KMS-11 (cell line): ENCODE results near the gene PDXK.

Experiments used
- H2AFZ ChIP-seq: fragments of 200-600 bp; sonication (generic); 2 replicates; pipeline ENCODE4 v1.6.1; 2016; ENCODE audit warnings: antibody characterized with exemption, mixed run types, low read depth
- H3K27ac ChIP-seq: fragments of 200-600 bp; sonication (generic); 2 replicates; pipeline ENCODE4 v1.6.1; 2016; ENCODE audit warnings: mild to moderate bottlenecking, mixed run types
- H3K27me3 ChIP-seq: fragments of 200-600 bp; sonication (generic); 2 replicates; pipeline ENCODE4 v1.6.1; 2017; ENCODE audit warnings: mild to moderate bottlenecking, low read depth, mixed run types, moderate library complexity; ENCODE audit not compliant: insufficient read depth
- H3K36me3 ChIP-seq: fragments of 200-600 bp; sonication (generic); 2 replicates; pipeline ENCODE4 v1.6.1; 2017; ENCODE audit warnings: mild to moderate bottlenecking, mixed run types; ENCODE audit not compliant: insufficient read depth
- H3K4me1 ChIP-seq: fragments of 200-600 bp; sonication (generic); 2 replicates; pipeline ENCODE4 v1.6.1; 2016; ENCODE audit warnings: mild to moderate bottlenecking, low read depth, mixed run types; ENCODE audit not compliant: poor library complexity, severe bottlenecking
- H3K4me2 ChIP-seq: fragments of 200-600 bp; sonication (generic); 2 replicates; pipeline ENCODE4 v1.7.0; 2016; ENCODE audit warnings: mild to moderate bottlenecking, mixed run types
- H3K4me3 ChIP-seq: fragments of 200-600 bp; sonication (generic); IDR thresholded peaks from 2 replicates; pipeline ENCODE4 v1.6.1; 2017; ENCODE audit warnings: low read depth, low read length, mixed read lengths; ENCODE audit not compliant: insufficient read depth
- H3K79me2 ChIP-seq: fragments of 200-600 bp; sonication (generic); 2 replicates; pipeline ENCODE4 v1.6.1; 2016; ENCODE audit warnings: low read depth, mixed run types; ENCODE audit not compliant: insufficient read depth
- H3K9ac ChIP-seq: fragments of 200-600 bp; sonication (generic); 2 replicates; pipeline ENCODE4 v1.6.1; 2016; ENCODE audit warnings: mild to moderate bottlenecking, mixed run types
- H4K20me1 ChIP-seq: fragments of 200-600 bp; sonication (generic); 2 replicates; pipeline ENCODE4 v1.6.1; 2016; ENCODE audit warnings: mild to moderate bottlenecking, mixed run types; ENCODE audit not compliant: insufficient read depth
- TF ChIP-seq, protein P1 (sequence below): fragments of 200-600 bp; sonication (generic); conservative IDR thresholded peaks from 2 replicates; pipeline ENCODE4 v1.6.1; 2017; ENCODE audit warnings: low read depth, mild to moderate bottlenecking, antibody characterized with exemption, low read length, moderate library complexity, mixed read lengths

Gene PDXK

DNA sequence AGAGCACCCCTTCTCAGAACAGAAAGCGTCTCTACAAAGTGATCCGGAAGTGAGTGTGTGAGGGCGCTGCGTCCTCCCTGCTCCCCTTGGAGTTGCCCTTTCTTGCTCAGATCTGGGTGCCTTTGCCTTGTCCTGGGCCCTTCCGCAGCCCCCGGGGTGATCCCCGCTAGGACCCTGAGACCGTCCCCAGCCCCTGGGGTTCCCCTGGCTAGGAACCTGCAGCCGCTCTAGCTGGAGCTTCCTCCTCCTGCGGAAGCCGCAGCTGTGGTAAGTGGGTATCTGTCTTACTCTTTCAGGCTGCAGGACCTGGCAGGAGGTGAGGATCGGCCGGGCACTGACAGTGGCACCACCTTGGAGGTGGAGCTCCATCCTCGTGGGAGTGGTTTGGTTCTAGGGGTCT, 81.6 kb downstream of the PDXK start:
- H3K4me1 ChIP-seq = peaks cover 8% of the 10 kb centered on the region
- H3K4me2 ChIP-seq = no peak overlapping the region
- no peaks in the 10 kb centered on the region for H3K27me3 ChIP-seq
- no peak overlapping the region for H2AFZ ChIP-seq
- TF ChIP-seq, protein P1, sequence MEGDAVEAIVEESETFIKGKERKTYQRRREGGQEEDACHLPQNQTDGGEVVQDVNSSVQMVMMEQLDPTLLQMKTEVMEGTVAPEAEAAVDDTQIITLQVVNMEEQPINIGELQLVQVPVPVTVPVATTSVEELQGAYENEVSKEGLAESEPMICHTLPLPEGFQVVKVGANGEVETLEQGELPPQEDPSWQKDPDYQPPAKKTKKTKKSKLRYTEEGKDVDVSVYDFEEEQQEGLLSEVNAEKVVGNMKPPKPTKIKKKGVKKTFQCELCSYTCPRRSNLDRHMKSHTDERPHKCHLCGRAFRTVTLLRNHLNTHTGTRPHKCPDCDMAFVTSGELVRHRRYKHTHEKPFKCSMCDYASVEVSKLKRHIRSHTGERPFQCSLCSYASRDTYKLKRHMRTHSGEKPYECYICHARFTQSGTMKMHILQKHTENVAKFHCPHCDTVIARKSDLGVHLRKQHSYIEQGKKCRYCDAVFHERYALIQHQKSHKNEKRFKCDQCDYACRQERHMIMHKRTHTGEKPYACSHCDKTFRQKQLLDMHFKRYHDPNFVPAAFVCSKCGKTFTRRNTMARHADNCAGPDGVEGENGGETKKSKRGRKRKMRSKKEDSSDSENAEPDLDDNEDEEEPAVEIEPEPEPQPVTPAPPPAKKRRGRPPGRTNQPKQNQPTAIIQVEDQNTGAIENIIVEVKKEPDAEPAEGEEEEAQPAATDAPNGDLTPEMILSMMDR = no peak
- peaks cover 38% of the 10 kb centered on the region; the same call in 1 of the 2 replicates for H3K36me3 ChIP-seq
- H3K9ac ChIP-seq = no peak overlapping the region
- H3K4me3 ChIP-seq = no peak overlapping the region
- no peaks in the 10 kb centered on the region for H4K20me1 ChIP-seq
- H3K27ac ChIP-seq = no peak overlapping the region
- no peaks in the 10 kb centered on the region; the same call in 1 of the 2 replicates for H3K79me2 ChIP-seq

DNA sequence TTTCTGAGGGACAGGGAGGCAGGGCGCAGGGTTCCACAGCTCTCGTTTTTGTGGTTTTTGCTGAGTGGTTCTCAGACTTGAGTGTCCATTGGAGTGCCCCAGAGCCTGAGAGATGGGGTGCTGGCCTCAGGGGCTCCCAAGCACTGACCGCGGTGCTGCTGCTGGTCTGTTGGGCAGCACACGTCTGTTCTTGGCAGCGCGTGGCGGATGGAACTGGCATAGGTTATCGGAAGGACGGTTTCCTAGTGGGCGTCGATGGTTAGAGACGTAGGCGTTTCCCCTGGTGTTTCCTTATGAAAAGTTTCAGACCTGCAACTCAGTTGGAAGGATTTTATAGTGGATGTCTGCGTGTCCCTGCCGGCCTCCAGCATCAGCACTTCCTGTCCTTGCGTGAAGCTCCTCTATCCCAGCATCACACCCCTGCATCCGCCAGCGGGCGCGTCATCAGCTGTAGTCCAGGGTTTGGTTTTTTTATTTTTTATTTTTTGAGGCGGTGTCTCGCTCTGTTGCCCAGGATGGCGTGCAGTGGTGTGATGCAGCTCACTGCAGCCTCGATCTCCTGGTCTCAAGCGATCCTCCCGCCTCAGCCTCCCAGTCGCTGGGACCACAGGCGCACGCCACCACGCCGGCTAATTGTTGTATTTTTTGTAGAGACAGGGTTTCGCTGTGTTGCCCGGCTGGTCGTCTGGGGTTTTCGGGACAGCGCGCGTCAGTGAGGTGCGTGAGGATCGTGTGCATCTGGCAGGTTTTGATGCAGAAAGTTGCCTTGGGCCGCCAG, 82.3 kb downstream of the PDXK start:
- H3K4me3 ChIP-seq = no peak overlapping the region
- TF ChIP-seq, protein P1 = no peak
- H3K4me1 ChIP-seq = peaks cover 10% of the 10 kb centered on the region
- H3K4me2 ChIP-seq = no peak overlapping the region
- no peak overlapping the region for H3K27ac ChIP-seq
- H3K9ac ChIP-seq = no peak overlapping the region
- H3K36me3 ChIP-seq = peaks cover 35% of the 10 kb centered on the region; the same call in 1 of the 2 replicates
- H3K27me3 ChIP-seq = no peaks in the 10 kb centered on the region
- no peaks in the 10 kb centered on the region; the same call in 1 of the 2 replicates for H3K79me2 ChIP-seq
- no peaks in the 10 kb centered on the region for H4K20me1 ChIP-seq
- H2AFZ ChIP-seq = no peak overlapping the region

DNA sequence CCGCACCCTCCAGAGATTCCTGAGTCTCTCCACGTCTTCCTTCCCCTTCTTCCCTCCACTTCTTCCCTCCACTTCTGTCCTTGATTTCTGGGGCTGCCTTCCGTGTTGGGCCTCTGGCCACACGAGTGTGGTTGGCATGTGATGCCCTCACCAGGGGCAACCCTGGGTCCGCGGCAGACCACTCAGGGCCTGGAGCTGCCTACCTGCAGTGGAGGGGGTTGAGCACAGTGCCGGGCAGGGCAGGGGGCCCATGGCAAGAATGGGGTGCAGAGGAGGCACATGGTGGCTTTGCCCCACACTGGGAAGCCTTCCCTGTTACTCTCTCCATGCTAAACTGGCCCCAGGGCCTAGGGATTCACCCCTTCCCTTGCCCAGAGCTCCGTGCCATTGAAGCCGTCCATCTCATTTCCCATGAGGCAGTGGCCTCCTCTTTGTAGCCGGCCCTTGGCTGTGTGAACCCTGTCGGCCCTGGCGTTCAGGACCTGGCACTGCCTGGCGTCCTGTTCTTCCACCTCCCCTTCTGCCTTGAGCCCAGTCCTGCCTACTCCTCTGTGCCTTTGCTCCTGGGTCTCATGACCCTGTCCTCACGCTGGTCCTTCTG, 83.9 kb downstream of the PDXK start:
- Histone ChIP-seq H3K27me3 (no peaks in the 10 kb centered on the region), H3K9ac (no peak overlapping the region), H4K20me1 (no peaks in the 10 kb centered on the region), H3K4me2 (no peak overlapping the region), H3K27ac (no peak overlapping the region), H2AFZ (no peak overlapping the region), H3K36me3 (peaks cover 21% of the 10 kb centered on the region; the same call in 1 of the 2 replicates), H3K79me2 (no peaks in the 10 kb centered on the region), H3K4me3 (no peak overlapping the region), H3K4me1 (peaks cover 14% of the 10 kb centered on the region)
- TF ChIP-seq, protein P1 = no peak

DNA sequence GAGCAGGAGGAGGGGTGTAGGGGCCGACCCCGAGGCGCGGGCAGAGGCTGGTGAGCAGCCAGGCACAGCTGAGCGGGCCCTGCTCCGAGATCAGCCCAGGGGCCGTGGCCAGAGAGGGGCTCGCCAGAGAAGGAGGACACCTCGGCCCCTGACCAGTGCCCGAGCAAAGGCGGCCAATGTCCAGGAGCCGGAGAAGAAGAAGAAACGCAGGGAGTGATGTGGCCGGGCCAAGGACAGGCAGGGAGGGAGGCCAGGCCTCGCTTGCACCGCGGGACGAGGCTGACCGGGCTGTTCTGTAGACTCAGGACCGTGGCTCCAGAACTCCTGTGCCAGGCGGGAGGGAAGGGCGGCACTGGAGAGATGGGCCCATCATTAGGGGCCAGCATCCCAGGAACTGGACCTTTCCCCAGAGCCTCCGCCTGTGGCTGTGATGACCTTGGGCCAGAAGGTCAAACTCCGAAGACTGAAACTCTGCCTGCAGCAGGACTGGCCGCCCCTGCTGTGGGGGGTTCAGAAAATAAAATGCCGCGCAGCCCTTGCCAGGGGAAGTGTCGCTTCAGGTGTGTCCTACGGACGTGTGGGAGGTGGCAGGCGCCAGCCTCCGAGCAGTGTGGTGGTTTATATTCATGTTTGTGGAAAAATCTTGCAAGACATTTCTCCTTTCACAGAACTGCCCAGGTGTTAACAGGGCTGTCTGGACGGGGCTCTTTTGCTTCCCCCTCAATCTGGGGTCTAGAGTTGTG, 84.8 kb downstream of the PDXK start:
- TF ChIP-seq, protein P1 = no peak
- Histone ChIP-seq H3K79me2 (no peaks in the 10 kb centered on the region), H3K9ac (no peak overlapping the region), H3K4me2 (no peak overlapping the region), H3K4me1 (peaks cover 14% of the 10 kb centered on the region), H3K27ac (no peak overlapping the region), H4K20me1 (no peaks in the 10 kb centered on the region), H3K27me3 (no peaks in the 10 kb centered on the region), H3K4me3 (no peak overlapping the region), H2AFZ (no peak overlapping the region), H3K36me3 (peaks cover 19% of the 10 kb centered on the region; the same call in 1 of the 2 replicates)
